Measurements from ENCODE around the gene NEK6.

The NEK6 gene

DNA sequence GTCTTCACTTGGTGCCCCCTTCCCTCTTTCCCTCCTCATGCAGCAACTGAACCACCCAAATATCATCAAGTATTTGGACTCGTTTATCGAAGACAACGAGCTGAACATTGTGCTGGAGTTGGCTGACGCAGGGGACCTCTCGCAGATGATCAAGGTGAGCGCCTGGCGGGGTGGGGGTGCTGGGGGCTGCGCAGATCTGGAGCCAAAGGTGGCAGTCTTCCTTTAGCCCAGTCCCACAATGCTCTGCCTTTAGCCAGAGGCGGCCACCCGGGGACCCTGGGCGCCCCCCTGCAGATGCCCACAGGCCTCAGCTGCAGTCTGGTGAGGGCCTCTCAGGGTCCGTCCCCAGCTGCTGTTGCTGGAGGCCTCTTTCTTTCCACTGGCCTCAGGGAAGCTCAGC lies 63.7 kb downstream of the NEK6 start:
- DNase-seq (ENCODE audit: low read depth, low spot score) = no peak

DNA sequence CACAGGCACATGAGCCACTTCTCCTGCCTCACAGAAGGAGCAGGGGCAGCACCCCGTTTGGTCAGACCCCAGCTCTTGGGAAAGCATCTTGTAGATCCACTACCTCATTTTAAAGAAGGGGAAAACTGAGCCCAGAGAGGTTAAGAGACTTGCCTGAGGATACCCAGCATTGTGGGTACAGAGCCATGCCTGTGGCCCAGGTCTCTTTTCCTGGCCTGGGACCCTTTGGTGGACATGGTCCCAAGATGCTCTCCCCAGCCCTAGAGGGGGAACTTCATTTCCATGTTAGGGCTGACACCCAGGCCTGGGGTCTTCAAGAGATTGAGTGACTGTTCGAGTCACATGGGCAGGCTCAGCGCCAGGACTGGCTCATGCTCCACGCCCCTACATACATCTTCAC lies 64.2 kb downstream of the NEK6 start:
- DNase-seq (ENCODE audit: low read depth, low spot score) = no peak

DNA sequence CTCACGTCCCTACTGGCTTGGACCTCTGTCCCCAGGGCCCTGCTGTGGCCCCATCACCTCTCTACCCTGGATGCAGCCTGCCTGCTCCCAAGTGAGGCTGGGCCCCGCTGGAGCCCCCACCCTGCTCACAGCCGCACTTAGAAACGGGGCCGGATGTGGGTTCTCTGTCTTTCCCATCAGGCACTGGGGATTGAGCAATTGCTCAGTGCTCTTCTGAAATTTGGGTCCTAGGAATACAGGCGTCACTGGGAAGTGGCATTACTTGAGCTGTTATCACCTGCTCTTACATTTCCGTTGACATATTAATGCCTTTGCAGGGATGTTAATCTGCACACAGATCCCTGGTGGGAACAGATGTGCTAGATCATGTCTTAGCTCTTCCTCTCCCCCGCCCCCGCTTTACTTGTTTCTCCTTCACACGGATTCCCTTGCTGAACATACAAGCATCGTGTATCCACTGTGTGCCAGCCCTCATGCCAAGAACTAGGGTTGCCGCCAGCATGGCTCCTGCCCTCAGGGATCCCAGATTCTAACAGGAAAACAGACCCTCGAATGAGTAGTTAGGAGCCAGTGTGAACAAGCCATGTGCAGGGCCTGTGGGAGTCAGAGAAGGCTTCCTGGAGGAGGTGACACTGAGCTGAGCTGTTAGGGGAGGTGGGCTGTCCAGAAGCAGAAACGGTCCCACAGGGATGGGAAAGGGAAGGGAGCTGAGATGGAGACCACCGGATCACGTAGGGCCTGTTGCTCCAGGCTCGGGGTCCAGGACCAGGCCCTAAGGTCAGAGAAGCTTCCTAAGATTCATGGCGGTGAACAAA lies 65.1 kb downstream of the NEK6 start:
- no peak for DNase-seq (ENCODE audit: low read depth, low spot score)

DNA sequence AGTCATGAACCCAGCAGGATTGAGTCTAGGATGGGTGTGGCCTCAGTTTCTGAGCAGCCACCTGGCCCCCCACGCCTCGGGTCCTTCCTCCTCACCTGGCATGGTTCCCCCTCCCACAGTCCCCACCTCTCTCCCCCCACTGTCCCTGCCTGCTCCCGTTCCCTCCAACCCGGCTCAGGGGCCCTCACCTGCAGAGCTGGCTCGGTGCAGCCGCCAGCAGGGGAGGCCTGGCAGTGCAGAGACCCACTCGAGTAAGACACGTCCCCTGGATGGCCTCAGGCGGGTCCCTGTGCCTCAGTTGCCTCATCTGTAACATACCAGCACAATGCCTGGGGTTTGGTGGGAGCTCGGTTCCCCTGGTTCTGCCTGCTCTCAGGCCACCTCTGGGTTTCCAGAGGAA lies 66.2 kb downstream of the NEK6 start:
- no peak for DNase-seq (ENCODE audit: low read depth, low spot score)

DNA sequence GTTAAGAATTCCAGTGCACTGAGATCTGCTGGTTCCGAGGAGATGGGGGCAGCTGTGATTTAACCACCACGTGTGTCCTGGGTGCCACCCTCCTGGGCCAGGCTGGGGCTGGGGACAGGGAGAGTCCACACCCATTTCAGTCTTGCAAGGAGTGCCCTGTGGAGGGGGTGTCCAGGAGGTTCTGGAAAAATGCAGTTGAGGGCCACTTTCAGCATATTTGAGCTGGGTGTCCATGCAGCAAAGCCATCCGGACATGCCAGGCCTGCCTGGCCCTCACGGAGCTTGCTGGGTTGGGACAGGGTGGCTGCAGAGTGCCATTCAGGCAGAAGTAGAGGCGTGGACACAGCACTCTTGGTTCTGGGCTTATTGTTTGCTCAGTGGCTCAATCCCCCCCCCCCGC lies 68.1 kb downstream of the NEK6 start:
- DNase-seq (ENCODE audit: low read depth, low spot score) = no peak

DNA sequence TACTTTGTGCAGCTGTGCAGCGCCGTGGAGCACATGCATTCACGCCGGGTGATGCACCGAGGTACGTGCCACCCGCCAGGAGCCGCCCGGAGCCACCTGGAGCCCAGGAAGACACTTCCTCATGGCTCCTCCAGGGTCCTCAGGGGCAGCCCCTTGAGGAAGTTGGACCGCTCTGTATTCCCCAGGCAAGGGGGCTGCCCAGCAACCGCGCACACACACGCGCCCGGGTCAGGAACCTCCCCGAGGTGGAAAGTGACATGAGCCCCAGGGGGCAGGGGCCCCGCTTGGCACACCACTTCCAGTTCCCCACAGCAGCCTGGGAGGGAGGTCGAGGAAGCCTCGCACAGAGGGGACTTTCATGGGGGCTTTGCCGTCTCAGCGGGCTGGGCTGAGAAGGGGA lies 68.6 kb downstream of the NEK6 start:
- no peak for DNase-seq (ENCODE audit: low read depth, low spot score)

DNA sequence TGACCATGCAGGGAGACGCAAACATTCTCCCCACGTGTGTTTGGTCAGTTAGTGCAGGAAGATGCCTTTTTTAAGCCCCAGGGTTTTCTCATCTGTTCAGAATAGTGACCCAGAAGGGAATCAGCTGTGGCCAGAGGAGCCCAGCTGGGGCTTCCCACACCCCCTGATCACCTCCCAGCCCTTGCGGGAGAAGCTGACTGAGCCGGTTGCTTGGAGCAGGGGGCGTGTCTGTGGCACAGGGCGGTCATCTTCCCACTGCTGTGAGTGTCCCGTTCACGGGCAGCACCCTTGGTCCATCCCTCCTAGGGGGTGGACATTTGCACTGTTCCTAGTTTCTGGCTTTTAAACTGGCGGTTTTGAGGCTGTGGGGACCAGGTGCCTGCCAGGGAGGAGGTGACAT lies 69.7 kb downstream of the NEK6 start:
- no peak for DNase-seq (ENCODE audit: low read depth, low spot score)

DNA sequence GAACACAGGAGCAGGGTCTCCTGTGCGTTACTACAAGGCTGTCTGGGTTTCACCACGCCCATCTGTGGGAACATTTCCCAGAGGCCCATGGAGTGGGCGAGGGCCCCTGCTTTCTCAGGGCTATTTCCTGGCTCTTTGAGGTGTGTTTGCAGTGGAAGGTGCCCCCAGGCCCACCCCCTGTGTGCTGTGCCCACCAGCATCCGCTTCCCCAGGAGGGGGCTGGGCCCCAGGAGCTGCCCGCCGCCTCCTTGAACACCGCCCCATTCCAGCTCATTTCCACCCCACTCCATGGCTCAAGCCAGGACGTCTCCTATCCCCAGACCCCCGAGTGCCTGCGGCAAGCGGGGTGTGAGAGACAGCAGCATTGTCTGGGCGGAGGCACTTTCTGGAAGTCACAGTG lies 70.5 kb downstream of the NEK6 start:
- DNase-seq (ENCODE audit: low read depth, low spot score) = no peak

DNA sequence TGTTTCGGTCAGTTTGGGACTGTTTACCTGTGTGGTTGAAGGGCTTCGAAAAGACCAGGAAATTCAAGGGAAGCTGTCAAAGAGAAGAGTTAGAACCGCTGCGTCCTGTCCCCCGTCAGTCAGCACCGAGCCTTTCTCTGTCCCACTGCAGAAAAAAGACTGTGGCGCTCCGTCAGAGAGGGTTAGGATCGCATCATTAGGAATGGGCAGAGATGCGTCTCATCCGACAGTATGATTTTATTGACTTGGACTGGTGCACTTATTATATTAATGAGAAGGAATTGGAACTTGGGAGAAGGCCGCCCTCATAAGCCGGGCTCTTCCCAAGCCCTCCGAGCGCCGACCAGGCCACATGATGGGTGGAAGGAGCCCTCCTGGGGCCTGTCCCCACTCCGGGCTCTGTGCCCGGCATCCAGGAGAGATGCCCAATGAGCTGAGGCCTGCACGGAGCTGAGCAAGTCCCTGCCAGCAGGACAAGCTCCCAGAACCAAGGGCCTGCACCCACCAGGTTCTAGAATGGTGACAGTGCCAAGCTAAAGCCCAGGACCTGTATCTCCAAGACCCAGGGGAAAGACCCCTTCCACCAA lies 71.5 kb downstream of the NEK6 start:
- DNase-seq (ENCODE audit: low read depth, low spot score) = no peak

DNA sequence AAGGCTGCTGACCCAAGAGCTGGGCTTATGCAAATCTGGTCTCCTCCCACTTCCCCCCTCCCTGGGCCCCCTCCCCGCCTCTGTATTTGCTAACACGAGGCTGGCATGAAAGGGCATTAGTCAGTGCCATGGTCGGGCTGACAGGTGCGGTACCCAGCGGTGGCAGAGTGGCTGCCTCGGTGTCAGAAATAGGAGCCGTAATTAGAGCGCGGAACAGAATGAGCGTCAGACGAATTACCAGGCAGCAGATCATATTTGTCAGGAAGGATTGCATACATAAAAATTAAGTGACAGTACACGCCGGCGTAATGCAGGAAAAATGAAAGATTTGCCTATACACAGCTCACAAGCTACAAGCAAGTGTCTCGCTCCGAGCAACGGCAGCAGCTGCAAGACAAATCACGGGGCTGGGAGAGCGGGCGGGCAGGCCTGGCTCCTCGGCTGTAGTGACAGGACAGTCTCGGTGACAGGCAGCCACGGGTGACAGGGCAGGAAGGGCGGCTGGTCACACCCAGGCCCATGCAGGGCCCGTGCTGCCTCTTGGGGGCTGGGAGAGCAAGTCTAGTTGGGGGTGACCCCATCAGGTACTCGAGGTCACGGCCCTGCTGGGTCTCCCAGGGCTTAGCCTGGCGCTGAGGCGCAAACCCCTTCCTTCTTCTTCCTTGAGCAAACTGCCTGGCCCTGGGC lies 72.4 kb downstream of the NEK6 start:
- no peak for DNase-seq (ENCODE audit: low read depth, low spot score)

DNA sequence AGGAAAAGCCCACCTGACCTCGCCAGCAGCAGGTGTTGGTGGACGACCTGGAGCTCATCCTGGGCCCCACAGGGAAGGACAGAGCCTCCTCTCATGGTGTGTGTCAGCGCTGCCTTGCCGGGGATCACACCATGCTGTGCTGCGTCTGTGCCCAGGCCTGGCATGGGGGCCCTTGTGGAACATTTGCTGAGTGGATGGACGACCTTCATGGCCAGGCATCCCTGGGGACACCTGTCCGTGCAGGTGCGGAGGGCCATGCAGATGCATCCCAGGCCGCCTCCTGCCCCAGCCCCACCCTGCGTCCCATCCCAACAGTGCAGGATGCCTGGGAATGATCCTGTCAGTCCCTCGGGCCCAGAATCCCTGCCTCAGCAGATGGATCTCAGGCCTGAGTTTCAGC lies 73.8 kb downstream of the NEK6 start:
- no peak for DNase-seq (ENCODE audit: low read depth, low spot score)

DNA sequence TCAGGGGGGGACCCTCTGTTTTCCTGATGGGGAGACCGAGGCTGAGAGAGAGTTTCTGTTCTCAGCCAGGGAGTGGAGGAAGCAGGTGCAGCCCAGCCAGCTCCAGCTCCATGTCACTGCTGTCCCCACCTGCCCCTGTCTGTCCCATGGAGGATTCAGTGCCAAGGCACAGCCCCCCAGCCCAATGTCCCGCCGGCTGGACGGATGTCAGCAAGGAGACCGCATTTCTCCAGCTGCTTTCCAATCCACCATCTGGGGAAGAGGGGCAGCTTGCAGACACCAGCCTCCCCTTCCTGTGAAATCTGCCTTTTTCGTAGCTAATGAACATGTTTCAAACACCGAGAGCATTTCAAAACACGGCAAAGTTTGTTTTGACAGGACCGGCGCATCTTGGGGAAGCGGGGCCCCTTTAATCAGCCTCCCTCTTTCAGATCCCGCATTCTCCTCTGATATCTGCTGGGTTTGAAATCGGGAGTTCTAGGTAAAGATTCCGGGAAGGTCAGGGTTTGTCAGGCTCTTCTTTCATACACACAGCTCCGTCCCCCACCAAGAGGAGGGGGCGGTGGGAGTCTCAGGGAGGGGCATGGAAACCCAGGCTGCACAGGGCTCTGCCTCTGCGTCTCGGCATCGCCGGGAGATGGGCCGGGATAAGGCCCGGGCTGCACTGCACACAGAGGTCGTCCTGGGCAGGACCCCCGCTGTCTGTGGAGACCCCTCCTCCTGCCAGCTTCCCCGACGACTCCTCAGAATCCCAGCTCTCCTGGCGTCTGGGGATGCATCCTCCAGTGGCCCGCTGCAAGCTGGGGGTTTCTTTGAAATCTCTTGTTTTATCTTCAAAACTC lies 74.8 kb downstream of the NEK6 start:
- no peak for DNase-seq (ENCODE audit: low read depth, low spot score)

DNA sequence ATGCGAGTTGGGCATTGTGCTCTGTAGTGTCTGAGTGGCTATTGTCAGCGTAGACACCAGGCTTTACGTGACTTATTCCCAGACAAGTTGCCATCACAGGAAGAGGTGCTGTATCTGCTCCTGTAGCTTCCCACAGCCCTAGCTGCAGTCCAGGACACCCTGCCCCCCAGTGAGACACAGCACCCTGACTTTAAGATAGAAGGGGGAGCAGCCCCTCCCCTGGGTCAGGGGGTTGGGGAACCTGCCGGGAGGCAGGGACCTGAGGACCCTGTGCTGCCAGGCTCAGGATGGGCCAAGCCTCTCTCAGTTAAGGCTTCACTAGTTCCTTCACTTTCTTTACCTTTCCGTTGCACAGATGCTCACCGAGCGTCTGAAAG lies 75.4 kb downstream of the NEK6 start:
- no peak for DNase-seq (ENCODE audit: low read depth, low spot score)

DNA sequence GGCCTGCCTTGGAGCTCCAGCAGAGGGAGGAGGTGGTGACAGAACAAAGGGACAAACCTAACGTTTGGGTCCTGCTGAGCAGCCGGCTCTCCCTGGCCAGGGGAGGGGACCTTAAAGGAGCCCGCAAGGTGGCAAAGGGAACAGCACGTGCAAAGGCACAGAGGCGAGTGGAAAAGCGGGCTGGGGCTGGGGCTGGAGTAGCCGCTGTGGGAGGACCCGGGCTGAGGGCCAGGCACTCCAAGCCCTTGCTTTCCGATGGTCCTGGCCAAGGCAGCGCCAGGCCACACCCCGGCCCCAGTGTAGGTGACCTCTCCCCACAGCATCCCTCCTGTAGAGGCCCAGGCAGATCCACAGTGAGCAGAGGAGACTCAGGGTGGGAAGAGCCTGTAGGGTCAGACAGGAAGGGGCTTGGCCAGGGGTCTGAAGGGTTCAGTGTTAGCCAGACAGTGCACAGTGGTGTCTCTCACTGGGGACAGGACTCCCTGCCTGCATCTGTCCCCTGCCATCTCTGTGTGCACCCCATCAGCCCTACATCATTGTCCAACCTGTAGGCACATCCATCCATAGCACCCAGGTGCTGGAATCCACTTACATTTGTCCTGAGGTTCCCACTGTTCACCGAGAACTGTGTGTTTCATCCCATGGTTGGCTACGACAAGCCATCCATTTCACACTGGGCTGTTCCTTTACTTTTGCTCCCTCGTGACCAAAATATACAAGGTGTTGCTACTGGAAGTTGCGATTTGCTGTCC lies 77.0 kb downstream of the NEK6 start:
- no peak for DNase-seq (ENCODE audit: low read depth, low spot score)

DNA sequence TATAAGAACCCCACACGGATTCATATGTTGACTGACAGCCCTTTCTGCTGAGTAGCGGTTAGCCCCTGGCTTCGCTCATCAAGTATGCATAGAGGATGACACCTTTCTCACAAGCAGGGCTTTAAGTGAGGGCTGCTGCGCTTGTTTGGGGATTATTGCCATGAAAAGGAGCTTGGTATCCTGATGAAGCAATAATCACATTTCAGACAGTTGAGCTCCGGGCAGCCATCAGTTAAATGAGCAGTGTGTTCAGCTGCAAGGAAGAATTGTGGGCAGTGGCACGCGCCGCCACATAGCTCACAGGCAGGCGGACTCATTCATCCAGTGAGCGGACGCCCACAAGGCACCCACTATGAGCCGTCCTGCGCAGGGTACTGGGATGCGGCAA lies 77.6 kb downstream of the NEK6 start:
- no peak for DNase-seq (ENCODE audit: low read depth, low spot score)

DNA sequence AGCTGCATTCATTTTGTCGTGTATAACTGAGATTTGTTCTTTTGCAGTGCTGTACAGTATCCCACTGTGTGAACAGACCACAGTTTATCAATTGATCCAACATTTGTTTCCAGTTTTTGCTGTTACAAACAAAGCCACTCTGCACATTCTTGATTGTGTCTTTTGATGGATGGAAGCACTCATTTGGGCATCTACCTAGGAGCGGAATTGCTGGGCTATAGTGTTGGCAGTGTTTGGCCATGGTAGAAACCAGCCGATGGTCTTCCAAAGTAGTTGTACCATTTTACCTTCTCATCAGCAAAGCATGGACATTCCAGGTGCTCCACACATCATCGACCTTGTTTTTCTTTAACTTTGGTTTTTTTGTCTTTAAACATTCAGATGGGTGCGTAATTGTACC lies 79.8 kb downstream of the NEK6 start:
- no peak for DNase-seq (ENCODE audit: low read depth, low spot score)

DNA sequence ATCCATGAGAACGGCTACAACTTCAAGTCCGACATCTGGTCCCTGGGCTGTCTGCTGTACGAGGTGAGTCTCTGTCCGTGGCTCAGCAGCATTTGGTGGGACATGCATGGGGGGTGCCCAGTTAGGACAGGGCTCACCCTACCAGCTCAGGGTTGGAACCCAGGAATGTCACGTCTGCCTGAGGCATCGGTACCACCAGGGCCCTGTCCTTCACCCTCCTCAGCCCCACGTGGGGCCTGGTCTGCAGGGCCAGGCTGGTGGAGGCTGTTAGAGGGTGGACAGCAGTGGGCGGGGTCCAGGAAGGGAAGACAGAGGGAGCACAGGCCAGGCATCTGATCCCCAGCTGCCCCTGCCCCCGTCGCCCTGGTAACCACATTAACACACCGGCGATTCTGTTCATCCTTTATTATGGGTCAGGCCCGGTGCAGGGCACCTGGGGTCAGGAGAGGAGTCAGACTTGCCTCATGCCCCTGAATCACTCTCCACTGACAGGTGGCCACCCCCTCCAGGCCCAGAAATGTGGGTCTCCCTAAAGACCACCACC lies 81.9 kb downstream of the NEK6 start:
- DNase-seq (ENCODE audit: low read depth, low spot score) = no peak

DNA sequence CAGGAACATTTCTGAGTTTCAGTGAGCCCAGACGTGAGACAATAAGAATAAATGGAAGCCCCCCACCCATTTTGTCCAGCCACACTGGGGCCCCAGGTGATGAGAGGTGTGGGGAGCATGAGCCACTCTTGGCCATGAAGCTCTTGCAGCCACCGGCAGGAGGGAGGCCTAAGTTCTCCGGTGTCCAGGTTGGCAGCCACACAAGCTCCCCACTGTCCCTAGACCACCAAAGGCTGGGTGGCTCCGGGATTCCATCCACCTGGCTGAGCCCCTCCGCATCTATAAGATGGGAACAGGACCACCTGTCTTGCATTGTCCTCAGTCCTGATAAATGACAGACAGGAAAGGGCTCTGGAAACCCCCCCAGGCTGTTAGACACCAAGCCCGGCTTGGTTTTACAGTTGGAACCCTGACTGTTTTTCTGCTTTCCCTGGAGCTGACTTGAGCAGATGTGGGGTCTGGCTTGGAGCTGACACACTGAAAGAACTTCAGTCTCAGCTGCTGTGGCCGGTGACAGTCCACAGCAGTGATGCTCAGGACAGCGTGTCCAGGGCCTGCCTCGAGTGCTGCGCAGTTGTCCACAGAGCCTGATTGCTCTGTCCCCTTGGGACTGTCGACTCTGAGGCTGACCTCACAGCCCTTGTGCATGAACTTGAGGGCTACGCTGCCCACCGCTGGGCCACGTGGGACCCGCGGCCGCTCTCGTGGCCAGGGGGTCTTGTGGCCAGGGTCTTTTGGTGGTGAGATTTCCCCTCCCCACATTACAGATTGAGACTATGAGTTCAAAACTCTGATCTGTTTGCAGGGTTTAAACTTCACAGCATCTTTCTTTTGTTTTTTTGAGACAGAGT lies 82.7 kb downstream of the NEK6 start:
- peak; percentile 28 for DNase-seq (ENCODE audit: low read depth, low spot score)

DNA sequence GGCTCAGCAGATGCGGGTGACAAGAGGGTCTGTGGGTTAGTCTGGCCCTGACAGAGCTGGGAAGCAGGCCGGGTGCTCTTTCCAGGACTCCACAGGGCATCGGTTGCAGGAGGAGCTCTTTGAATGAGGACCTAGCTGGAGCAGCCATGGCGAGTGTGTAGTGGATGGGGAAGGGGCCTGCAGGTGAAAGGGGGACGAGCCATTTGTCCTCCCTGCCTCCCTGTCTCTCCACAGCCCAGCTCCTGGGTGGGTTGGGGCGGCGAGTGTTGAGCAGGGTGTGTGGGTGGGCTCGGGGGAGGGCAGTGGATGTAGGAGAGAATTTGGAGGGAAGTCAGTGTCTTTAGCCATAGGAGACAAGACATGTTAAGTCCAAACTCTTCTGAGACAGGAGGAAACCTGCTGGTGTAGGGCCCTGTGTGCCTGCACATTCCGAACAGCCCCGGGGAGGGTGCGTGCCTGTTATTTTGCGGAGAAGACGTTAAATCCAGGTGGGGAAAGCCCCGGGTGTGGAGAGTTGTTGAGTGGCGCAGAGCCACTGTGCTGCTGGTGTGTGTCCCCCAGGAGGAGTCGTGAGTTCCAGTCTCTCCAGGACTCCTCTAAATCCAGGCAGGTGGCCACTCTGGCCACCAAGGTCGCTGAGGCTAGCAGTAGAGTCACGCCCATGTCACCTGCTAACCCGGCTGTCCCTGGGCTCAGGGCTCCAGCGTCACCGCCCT lies 83.9 kb downstream of the NEK6 start:
- no peak for DNase-seq (ENCODE audit: low read depth, low spot score)

DNA sequence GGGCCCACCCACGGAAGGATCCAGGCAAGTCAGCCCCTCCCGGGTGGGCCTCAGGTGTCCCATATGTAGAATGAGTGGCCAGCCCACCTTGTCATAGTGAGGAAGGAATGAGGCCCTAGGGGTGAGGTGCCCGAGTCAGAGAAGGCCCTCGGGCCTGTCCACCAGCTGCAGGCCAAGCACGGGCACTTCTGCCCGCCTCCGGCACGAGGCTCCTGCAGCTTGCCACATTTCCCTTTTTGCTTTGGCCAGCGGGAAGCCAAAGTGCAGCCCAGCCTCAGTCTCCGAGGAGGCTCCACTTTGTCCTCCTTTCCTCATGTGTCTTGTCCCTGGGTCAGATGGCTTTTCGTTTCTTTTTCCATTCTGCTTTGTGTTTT lies 84.6 kb downstream of the NEK6 start:
- no peak for DNase-seq (ENCODE audit: low read depth, low spot score)

Measured in ELF-1 (cell line).